PFSK-1 (cell line): ENCODE measurements around the gene HHAT.

Source experiments
- FOXP2 ChIP-seq: optimal IDR thresholded peaks from 2 replicates; pipeline ENCODE3; 2011; ENCODE audit warnings: borderline replicate concordance, control low read depth, inconsistent platforms; ENCODE audit not compliant: insufficient read depth; ENCODE audit errors: extremely low read length, extremely low read depth
- POLR2AphosphoS5 ChIP-seq: IDR thresholded peaks from 2 replicates; pipeline ENCODE4 v1.6.1; 2012; ENCODE audit warnings: low read depth, mild to moderate bottlenecking, control low read depth, low read length, moderate library complexity
- REST ChIP-seq, 2 experiments: IDR thresholded peaks; 2 replicates each; pipeline versions ENCODE4 v1.6.1 to v1.8.0; 2011 to 2012; ENCODE audit warnings: low read depth in 2 of 2, low read length in 2 of 2, control low read depth in 1 of 2, inconsistent platforms in 1 of 2, mild to moderate bottlenecking in 1 of 2, moderate library complexity in 1 of 2; ENCODE audit not compliant: insufficient read depth in 1 of 2
- SIN3A ChIP-seq: IDR thresholded peaks from 2 replicates; pipeline ENCODE4 v1.6.1; 2012; ENCODE audit warnings: mild to moderate bottlenecking, low read length, moderate library complexity, borderline replicate concordance; ENCODE audit not compliant: insufficient read depth
- TAF1 ChIP-seq: IDR thresholded peaks from 2 replicates; pipeline ENCODE4 v1.6.1; 2012; ENCODE audit warnings: low read length, control low read depth, borderline replicate concordance; ENCODE audit not compliant: insufficient read depth

The HHAT gene

DNA sequence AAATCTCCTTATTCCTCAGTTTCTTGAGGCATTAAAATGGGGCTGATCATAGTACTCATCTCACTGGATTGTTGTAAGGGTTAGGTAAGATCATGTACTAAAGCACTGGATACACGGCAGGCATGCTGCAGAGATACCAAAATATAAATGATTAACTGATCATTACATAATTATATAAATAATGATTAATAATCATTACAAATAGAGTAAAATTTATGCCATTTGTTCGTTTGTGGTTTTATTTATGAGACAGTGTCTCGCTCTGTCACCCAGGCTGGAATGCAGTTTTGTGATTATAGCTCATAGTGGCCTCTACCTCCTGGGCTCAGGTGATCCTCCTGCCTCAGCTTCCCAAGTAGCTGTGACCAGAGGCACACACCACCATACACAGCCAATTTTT lies 140.7 kb downstream of the HHAT start:
- TF ChIP-seq SIN3A (no peak), FOXP2 (no peak), REST (IDR thresholded peaks at IDR 0.05; ENCODE audit: insufficient read depth in 1 of 2, low read depth in 2 of 2, low read length in 2 of 2) (no peak), POLR2AphosphoS5 (no peak), TAF1 (no peak)

DNA sequence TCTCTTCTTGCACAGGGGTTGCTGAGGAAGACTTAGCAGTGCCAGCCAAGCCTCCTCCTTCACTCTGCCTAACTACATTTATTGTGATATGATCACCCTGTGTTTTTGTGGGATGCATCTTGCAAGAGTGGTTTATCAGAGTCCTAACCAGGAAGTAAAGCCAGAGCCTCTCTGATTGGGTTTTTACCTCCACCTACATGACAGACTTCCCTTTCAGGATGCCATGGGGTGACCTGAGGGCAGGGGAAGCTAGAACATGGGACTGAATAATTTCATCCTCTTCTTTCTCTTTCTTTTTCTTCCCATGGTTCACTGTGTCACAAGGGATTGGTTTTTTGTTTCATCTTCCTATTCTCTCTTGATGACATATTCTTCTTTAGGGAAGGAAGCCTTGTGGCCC lies 146.6 kb downstream of the HHAT start:
- TF ChIP-seq POLR2AphosphoS5 (no peak), TAF1 (no peak), FOXP2 (no peak), SIN3A (no peak), REST (IDR thresholded peaks at IDR 0.05; ENCODE audit: insufficient read depth in 1 of 2, low read depth in 2 of 2, low read length in 2 of 2) (no peak)

DNA sequence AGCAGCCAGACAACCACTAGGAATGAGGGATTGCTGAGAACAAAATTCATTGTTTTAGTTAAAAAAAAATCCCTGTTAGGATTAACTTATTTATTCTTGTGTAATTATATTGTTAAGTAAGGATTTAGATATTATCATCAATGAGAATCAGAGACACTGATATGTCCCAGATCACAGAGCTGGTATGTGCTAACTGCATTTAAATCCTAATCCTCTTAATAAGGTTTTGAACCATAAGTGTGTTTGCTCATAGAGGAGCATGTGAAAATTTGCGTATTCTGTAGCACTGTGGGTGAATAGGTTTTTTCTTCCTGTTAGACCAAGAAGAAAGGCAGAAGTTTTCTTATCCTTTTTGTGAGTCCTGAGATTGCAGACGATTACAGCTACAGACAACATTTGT lies 147.1 kb downstream of the HHAT start:
- TF ChIP-seq TAF1, result no peak
- no peak for TF ChIP-seq SIN3A
- no peak for TF ChIP-seq REST (IDR thresholded peaks at IDR 0.05; ENCODE audit: insufficient read depth in 1 of 2, low read depth in 2 of 2, low read length in 2 of 2)
- no peak for TF ChIP-seq POLR2AphosphoS5
- TF ChIP-seq FOXP2, result no peak

DNA sequence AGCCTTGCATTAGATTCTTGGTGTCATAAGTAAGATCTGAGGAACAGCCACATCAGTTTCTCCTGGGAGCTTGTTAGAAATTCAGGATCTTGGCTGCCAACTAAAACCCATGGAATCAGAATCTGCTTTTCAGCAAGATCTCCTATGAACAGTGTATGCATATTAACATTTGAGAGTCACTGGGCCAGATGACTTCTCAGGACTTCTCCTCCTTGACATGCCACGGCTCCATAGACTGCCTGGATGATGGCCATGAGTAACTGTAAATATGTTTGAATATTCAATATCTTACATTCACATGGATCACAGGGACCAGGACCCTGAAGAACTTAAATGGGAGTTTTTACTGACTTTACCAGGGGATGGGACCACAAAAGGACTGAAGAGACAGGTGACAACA lies 148.0 kb downstream of the HHAT start:
- TF ChIP-seq REST (IDR thresholded peaks at IDR 0.05; ENCODE audit: insufficient read depth in 1 of 2, low read depth in 2 of 2, low read length in 2 of 2) (no peak), POLR2AphosphoS5 (no peak)

GRCh38 chr1:210477328-210477924 lies 148.7 kb downstream of the HHAT start:
- no peak for TF ChIP-seq FOXP2
- TF ChIP-seq POLR2AphosphoS5, result no peak
- no peak for TF ChIP-seq REST (IDR thresholded peaks at IDR 0.05; ENCODE audit: insufficient read depth in 1 of 2, low read depth in 2 of 2, low read length in 2 of 2)
- no peak for TF ChIP-seq TAF1
- no peak for TF ChIP-seq SIN3A
